CD4-positive, alpha-beta T cell treated with Interleukin-21 for 1 hour (primary cell): ENCODE results near the gene RAX2.
A peak's percentile ranks its signal among the peaks of the same experiment; 100 is the strongest.

Experiments used
- DNase-seq: peaks from one replicate; pipeline ENCODE4 v3.0.0-alpha.2; 2020

Gene RAX2

DNA sequence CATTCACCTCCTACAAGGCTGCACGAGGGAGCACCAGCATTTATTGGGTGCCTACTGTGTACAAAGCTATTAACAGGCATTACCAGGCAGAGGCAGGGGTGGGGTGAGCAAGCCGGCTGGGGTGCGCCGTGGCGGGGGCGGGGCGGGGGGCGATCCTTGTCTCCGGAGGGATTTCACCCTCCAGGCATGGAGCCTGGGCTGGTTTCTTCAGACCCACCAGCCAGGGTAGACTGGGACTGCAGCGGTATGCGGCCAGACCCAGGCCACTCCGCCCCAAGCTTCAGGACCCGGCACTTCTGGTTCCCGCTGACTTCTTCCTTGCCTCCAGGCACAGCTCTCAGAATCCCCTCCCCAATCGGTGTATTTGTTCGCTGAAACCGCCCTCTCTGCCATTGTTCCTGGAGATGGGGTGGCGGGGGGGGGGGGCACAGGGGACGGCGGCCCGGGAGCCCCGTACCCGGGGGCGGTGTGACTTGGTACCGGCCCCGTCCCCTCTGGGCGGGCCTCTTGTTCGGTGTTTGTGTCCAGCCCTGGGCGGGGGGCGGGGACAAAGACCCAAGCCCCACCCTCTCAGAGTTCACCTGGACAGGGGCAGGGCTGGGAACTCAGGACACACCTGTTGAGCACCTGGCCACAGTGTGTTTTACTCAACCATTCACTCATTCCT, 49.5 kb downstream of the RAX2 start:
- no peak for DNase-seq

DNA sequence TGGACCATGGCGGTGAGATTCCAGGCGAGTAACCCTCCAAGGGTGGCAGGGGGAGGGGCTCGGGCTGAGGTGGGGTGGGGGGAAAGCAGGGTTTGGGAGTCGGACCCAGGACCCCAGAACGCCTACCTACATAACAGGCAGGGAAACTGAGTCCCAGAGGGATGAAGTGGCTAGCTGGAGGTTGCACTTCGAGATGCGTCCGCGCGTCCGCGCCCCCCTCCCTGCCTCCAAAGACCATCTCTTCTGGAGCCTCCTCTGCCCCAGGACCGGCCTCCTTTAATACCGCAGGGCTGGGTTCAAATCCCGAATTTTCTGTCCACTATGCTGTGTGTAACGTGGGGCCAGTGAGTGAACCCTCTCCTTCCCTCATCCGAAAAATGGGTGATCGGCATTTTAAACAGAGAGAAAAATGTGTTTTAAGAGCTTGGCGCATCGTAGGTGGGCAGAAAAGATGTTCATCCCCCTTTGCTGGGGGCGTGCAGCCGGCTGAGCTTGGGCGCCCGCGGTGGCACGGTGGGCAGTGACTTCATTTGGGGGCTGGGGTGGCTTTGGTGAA, 50.1 kb downstream of the RAX2 start:
- no peak for DNase-seq

DNA sequence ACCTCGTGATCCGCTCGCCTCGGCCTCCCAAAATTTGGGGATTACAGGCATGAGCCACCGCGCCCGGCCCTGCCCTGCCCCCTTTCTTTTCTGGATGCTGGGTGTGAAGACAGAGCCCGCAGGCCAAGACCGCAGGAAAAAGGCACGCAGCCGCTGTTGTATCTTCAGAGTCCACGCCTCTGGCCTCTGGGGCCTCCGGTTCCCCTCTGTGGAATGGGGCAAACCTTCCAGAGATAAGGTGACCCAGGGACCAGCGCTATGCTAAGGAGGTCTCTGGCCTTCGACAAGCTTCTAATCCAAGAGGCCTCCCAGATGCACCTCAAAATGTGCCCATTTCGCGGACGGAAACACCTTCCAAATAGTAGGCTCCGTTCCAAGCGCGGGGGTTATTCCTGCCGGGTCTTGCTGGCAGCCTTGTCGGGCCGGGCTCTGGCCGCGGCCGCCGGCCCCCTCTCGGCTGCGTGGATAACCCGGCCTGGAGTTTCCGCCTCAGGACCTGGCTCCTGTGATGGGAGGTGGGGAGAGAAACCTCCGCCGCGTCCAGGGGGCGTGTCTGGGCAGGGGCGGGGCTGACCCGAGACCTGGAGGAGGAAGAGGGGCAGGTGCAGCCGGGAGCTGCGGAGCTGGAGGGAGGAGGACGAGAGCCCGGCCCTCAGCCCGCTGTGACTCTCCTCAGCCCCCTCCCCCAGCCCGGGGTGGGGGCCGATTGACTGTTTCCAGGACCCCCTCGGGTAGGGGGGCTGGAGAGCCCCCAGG, 50.7 kb downstream of the RAX2 start:
- peak; percentile 93 for DNase-seq

DNA sequence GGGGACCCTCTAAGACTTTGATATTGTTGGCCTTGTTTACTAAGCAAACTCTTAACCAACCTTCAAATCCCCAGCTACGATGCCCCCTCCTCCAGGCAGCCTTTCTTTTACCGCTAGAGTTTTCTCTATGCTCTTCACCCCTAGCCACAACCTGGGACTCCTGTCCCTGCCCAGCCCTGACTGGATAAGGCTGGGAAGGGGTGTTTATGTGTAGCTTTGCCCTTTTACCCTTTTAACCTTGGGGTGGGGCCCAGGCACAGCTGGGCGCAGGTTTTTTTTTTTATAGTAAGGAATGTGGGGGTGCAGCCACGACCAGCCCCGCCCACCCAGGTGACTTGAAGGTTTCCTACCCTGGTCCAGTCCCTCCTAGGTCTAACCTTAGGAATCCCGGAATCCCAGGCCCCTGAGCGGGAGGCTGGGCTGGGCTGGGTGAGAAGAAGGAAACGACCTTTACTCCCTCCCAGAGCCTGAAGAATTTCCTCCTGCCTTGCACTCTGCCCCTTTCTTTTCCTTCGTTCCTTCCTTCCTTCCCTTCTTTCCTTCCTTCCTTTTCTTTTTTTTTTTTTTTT, 51.6 kb downstream of the RAX2 start:
- no peak for DNase-seq

DNA sequence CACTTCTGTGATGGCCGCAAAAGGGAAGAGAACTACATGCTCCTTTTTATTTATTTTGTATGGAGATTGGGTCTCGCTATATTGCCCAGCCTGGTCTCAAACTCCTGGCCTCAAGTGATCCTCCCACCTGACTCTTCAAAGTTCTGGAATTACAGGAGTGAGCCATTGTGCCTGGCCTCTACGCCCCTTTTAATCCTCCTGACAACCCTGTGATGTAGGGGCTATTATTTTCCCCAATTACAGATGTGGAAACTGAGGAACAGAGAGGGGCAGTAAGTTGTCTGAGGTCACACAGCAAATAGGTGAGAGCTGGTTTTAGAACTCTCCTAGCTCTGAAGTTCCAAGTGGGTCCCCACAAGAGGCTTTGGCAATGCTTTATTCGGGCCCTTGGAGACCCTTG, 52.2 kb downstream of the RAX2 start:
- no peak for DNase-seq
